Measurements from ENCODE around the gene HSDL1. TPM values are rescaled to one million over a fixed set of nuclear protein-coding genes. Genes with fewer than 3 reads are reported as not detected.

Gene HSDL1
- total RNA-seq, 1 donor from 2014 or later, result 68.2 TPM

- DNase-seq (ENCODE audit: low read depth, low spot score), result no peak
- no peak overlapping the region for H3K4me3 Mint-ChIP-seq
- H3K27ac Mint-ChIP-seq (ENCODE audit: unreplicated experiment), result peak overlapping the region; percentile 77
- TF ChIP-seq, protein P1, sequence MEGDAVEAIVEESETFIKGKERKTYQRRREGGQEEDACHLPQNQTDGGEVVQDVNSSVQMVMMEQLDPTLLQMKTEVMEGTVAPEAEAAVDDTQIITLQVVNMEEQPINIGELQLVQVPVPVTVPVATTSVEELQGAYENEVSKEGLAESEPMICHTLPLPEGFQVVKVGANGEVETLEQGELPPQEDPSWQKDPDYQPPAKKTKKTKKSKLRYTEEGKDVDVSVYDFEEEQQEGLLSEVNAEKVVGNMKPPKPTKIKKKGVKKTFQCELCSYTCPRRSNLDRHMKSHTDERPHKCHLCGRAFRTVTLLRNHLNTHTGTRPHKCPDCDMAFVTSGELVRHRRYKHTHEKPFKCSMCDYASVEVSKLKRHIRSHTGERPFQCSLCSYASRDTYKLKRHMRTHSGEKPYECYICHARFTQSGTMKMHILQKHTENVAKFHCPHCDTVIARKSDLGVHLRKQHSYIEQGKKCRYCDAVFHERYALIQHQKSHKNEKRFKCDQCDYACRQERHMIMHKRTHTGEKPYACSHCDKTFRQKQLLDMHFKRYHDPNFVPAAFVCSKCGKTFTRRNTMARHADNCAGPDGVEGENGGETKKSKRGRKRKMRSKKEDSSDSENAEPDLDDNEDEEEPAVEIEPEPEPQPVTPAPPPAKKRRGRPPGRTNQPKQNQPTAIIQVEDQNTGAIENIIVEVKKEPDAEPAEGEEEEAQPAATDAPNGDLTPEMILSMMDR (conservative IDR thresholded peaks at IDR 0.05), result no peak
- H3K4me1 Mint-ChIP-seq, result peaks cover 58% of the 10 kb centered on the region
- no peaks in the 10 kb centered on the region for H3K9me3 Mint-ChIP-seq
- H3K27me3 Mint-ChIP-seq (ENCODE audit: low read depth), result no peaks in the 10 kb centered on the region
- no peaks in the 10 kb centered on the region for H3K36me3 Mint-ChIP-seq (ENCODE audit: low read depth)
Observed at GRCh38 chr16:84137287-84137686, 7.7 kb downstream of the HSDL1 start.

GRCh38 chr16:84136331-84137125 is 8.4 kb downstream of the HSDL1 start:
- TF ChIP-seq, protein P1 (conservative IDR thresholded peaks at IDR 0.05), result no peak
- peaks cover 52% of the 10 kb centered on the region for H3K4me1 Mint-ChIP-seq
- H3K27me3 Mint-ChIP-seq (ENCODE audit: low read depth), result no peaks in the 10 kb centered on the region
- no peaks in the 10 kb centered on the region for H3K36me3 Mint-ChIP-seq (ENCODE audit: low read depth)
- peak overlapping the region; percentile 28 for H3K4me3 Mint-ChIP-seq
- H3K9me3 Mint-ChIP-seq, result no peaks in the 10 kb centered on the region
- DNase-seq (ENCODE audit: low read depth, low spot score), result no peak
- no peak overlapping the region for H3K27ac Mint-ChIP-seq (ENCODE audit: unreplicated experiment)

DNA sequence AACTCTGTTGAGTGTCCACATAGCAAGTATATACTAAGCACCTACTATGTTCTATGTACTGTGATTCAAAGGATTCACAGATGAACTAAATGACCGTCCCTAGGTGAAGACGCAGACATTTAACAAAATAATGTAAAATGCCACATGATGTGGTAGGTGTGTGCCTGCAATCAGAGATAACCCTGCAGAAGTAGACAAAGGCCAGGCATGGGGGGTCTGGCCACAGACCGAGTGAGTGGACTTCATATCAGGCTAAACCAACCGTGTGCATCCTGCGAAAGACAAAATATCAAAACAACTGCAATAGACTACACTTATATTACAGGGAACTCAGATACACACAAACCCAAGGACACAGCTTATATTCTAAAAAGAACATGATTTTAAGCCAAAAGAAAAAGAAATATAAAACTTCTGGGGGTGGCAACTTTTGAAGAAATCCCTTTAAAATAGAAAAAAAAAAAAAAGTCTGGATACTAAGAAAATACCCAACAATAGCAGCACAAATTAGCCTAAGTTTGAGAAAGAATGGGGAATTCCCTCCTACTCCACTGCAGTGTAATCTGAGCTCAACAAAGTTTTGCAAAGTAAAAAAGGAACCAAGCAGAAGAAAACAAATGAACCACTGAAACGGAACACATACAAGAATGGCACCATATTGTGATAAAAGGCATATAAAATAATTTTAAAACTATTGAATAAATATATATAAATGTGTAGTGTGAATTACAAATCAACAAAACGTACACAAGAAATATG is 12.3 kb downstream of the HSDL1 start:
- TF ChIP-seq, protein P1 (conservative IDR thresholded peaks at IDR 0.05), result no peak
- H3K9me3 Mint-ChIP-seq, result no peaks in the 10 kb centered on the region
- H3K27me3 Mint-ChIP-seq (ENCODE audit: low read depth), result no peaks in the 10 kb centered on the region
- no peak overlapping the region for H3K4me3 Mint-ChIP-seq
- H3K4me1 Mint-ChIP-seq, result peaks cover 26% of the 10 kb centered on the region
- H3K27ac Mint-ChIP-seq (ENCODE audit: unreplicated experiment), result no peak overlapping the region
- DNase-seq (ENCODE audit: low read depth, low spot score), result no peak
- H3K36me3 Mint-ChIP-seq (ENCODE audit: low read depth), result peaks cover 6% of the 10 kb centered on the region

GRCh38 chr16:84131117-84131516 is 13.9 kb downstream of the HSDL1 start:
- H3K4me3 Mint-ChIP-seq, result no peak overlapping the region
- H3K27ac Mint-ChIP-seq (ENCODE audit: unreplicated experiment), result no peak overlapping the region
- H3K4me1 Mint-ChIP-seq, result peaks cover 12% of the 10 kb centered on the region
- no peak for DNase-seq (ENCODE audit: low read depth, low spot score)
- TF ChIP-seq, protein P1 (conservative IDR thresholded peaks at IDR 0.05), result no peak
- H3K9me3 Mint-ChIP-seq, result no peaks in the 10 kb centered on the region
- H3K36me3 Mint-ChIP-seq (ENCODE audit: low read depth), result peaks cover 11% of the 10 kb centered on the region
- no peaks in the 10 kb centered on the region for H3K27me3 Mint-ChIP-seq (ENCODE audit: low read depth)

DNA sequence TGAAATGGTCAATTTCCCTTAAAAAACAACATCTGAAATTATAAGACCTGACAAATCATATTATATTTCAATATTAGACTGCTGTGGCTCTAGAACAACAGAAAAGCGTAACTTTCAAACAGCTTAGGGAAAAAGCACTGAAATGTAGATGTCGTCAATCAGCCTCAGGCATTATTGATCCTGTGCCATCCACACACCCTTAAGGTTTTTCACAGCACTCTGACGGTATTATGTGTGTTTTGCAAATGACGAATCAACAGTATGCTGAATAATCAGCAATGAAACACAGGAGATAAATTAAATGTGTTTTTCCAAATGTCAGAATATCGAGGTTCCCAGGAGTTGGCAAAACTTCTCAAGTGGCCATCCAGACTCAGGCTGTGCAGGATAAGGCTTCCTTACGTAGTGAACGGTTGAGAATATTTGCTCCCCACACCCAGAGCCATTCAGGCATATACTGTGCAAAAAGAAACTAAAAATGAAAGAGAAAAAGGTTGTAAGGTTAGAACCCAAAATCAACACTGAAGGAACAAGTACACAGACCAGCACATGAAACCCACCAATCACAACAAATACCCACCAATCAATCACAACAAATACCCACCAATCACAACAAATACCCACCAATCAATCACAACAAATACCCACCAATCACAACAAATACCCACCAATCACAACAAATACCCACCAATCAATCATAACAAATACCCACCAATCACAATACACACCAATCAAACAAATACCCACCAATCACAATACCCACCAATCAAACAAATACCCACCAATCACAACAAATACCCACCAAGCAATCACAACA is 20.5 kb downstream of the HSDL1 start:
- Mint-ChIP-seq H3K27me3 (ENCODE audit: low read depth) (no peaks in the 10 kb centered on the region), H3K27ac (ENCODE audit: unreplicated experiment) (no peak overlapping the region), H3K4me3 (no peak overlapping the region), H3K36me3 (ENCODE audit: low read depth) (peaks cover 19% of the 10 kb centered on the region), H3K4me1 (no peaks in the 10 kb centered on the region), H3K9me3 (no peaks in the 10 kb centered on the region)
- DNase-seq (ENCODE audit: low read depth, low spot score), result no peak
- TF ChIP-seq, protein P1 (conservative IDR thresholded peaks at IDR 0.05), result no peak
